ENCODE data around the gene CSN2.
"Not testable (repeated sequence)": the region's sequence is repeated elsewhere in the genome, so short reads cannot be mapped to it uniquely, and the experiment has no call there.

The CSN2 gene, protein sequence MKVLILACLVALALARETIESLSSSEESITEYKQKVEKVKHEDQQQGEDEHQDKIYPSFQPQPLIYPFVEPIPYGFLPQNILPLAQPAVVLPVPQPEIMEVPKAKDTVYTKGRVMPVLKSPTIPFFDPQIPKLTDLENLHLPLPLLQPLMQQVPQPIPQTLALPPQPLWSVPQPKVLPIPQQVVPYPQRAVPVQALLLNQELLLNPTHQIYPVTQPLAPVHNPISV

DNA sequence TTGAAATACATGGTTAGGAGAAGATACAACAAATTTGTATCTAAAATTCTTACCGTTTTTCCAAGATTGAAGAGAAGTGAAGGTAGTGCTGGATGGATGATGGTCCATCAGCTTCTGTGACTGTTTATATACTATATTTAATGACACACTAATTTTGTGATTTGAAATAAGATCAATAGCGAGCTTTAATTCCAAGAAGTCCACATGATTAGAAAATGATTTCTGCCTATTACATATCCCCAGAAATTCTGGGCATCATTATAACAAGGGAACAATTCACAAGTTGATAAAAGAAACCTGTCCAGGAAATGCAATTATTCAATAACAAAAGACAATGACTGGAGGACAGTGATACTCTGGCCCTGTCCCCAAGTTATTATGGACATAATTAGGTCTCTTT is at the start of gene CSN2:
CSN2 (minus strand) TSS at position 101 of the 400 bp plus-strand sequence. CDS start 4,733 bp downstream, outside the sequence.
- DNase-seq (ENCODE audit: low read depth in 3 of 3): no peak

DNA sequence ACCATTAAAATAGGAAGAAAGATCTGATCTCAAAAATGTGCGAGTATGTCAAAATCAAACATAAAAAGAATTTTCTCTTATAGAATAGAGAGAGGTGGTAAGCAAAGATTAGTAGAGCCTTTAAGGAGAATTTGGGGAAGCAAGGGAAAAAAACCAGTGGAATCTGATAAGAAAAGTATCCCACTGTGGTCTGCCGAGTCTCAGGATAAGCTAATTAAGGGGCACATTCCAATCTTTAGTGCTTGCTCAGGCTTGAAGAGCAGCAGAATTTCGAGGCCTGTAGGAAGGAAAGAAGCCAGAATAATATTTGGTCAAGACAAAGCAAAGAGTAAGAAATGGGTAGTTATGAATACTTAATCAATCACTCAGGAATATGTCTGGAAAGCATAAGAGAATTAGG is 43.2 kb upstream of the CSN2 start:
- DNase-seq (ENCODE audit: low read depth in 3 of 3): no peak

DNA sequence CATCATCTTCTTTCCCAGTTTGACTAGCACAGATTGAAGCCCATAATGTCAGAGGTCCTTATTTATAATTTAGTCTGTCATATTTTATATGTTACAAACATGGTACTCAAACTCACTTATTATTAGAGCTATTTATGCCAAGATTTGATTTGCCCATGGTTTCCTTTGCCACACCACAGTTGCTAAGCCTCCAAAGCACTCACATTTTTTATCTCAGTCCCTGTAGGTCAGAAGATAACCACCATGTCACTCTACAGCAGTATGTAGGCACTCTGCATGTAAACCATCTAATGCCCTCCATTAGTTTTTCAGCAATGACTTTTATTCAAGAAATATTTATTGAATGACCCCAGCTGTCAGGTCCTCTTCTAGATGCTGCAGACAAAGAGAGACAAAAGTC is 37.0 kb upstream of the CSN2 start:
- DNase-seq (ENCODE audit: low read depth in 3 of 3): no peak

DNA sequence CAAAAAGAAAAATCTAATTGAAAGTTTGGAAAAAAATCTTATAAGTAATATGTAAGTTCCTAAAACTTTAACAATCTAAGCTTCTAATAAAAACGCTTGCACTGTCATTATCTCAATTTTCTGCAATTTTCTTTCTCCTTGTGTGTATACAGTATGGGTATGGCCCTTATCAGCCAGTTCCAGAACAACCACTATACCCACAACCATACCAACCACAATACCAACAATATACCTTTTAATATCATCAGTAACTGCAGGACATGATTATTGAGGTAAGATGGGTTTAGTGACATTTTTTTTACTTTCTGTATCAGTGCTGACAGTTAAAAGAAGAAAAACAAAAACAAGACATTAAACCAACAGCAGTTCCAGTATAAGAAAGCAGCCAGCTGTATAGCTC is 35.2 kb upstream of the CSN2 start:
- no peak for DNase-seq (ENCODE audit: low read depth in 3 of 3)

DNA sequence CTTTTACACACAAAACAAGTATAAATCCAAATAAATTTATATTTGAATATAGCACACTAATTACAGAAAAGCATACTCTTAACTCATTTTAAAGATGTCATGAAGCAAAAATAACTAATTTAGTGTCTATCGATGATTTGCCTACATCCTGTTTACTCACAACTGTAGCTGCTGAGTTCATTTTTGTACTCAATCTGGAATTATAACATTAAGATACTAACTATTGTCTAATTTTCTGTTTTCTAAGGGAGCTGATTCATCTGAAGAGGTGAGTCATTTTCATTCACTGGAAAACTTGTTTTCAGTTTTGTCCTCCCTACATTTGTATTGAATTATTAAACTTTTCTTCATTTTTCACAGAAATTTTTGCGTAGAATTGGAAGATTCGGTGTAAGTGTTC is 33.9 kb upstream of the CSN2 start:
- no peak for DNase-seq (ENCODE audit: low read depth in 3 of 3)

DNA sequence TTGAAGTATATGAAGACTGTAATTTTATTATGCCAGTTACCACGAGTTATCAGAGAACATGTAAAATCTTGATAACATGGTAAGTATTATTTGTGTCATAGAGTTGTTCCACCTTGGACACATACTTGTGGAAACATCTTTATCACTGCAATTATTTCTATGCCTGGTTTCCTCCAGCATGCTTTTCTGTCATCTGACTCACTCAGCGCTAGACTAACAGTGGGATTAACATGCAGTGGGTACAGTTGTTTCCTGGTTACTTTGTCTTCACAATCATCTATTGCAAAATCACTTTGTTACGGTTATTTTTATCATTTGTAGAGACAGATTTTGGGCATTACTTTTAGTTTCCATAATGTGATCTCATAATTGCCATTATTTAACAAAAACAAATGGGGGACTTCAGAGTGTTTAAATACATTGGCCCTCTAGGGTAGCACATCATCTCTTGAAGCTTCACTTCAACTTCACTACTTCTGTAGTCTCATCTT is 30.0 kb upstream of the CSN2 start, which contains the start of gene STATH:
STATH (plus strand) TSS at position 441 of the 491 bp plus-strand sequence. CDS start 2,472 bp downstream, outside the sequence.
- DNase-seq (ENCODE audit: low read depth in 3 of 3): no peak

DNA sequence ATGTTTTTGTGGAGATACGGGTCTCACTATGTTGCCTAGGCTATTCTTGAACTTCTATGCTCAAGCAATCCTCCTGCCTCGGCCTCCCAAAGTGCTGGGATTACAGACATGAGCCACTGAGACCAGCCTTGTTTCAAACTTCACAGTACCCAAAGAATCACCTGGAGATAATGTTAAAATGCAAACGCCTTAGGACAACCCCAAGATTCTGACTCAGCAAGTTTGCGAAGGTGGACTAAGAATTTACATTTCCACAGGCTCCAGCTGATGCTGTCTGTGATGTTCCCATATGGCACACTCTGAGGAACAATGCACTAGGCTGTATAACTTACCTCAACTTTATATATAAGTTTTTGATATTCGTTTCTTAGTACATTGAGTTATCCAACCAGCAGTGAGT is 29.3 kb upstream of the CSN2 start:
- DNase-seq (ENCODE audit: low read depth in 3 of 3): no peak

DNA sequence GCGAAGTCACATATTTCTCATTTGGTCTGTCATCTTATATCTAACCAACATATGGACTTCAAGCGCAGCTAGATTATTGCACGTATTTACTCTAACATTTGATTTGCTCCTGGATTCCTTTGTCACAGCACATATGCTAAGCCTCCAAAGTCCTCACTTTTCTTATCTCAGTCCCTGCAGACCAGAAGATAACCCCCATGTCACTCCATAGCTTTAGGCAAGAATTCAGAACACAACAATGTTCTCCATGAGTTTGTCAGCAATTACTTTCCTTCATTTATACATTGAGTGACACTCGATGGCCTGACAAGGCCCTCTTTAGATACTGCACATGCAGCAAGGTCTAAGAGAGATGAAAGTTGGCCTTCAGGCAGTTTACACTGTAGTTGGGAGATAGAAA is 25.5 kb upstream of the CSN2 start:
- no peak for DNase-seq (ENCODE audit: low read depth in 3 of 3)

DNA sequence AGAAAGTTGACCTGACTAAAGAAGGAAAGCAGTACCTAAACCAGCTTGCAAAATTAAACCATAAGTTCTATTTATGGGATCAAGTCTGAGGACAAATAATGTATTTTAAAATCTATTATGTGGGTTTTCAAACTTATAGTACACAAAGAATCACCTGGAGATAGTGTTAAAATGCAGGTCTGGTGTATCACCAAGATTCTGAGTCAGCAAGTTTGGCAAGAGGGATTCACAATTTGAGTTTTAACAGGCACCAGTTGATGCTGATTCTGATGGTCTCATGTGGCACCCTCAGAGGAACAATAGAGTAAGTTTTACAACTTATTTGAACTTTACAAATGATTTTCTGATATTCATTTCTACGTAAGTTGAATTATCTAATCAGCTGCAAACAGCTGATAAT is 21.1 kb upstream of the CSN2 start:
- DNase-seq (ENCODE audit: low read depth in 3 of 3): no peak

DNA sequence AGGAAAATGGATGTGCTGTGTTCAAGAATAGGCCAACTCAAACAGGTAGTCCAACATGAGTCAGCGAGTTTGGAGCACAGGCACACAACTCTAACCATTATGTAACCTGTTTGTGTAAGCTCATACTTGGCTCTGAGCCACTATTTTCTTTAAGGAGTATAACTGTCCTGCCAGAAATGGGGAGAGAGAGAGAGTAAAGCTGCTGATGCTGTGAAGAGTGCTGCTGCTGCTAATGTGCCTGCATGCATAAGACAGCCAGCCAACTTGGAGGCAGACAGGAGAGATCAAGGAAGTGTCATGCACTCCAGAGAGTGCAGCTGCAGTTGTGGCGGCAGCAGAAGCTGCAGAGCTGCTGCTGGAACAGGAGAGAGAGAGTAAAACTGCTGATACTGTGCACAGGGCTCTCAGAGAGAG is 18.5 kb upstream of the CSN2 start:
- DNase-seq (ENCODE audit: low read depth in 3 of 3): no peak

DNA sequence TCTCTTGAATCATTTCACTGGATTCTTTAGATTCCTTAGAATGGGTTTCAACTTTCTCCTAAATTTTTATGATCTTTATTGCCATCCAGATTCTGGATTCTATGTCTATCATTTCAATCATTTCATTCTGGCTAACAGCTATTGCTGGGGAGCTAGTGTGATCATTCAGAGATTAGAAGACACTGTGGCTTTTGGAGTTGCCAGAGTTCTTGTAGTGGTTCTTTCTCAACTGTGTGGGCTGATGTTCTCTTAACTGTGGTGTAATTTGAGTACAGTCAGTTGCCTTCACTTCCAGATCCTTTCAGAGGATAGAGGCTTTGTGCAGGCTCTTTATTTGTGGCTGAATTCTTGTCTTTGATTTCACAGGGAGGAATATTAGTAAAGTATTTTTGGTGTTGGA is 12.1 kb upstream of the CSN2 start:
- DNase-seq (ENCODE audit: low read depth in 3 of 3): no peak

DNA sequence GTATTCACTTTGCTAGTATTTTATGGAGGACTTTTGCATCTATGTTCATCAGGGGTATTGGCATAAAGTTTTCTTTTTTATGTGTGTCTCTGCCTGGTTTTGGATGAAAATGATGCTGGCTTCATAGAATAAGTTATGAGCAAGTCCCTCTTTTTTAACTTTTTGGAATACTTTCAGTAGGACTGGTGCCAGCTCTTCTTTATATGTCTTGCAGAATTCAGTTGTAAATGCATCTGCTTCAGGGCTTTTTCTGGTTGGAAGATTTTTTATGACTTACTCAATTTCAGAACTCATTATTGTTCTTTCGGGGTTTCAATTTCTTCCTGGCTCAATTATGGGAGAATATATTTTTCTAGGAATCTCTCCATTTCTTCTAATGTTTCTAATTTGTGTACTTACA is 9.1 kb upstream of the CSN2 start:
- DNase-seq (ENCODE audit: low read depth in 3 of 3): no peak

DNA sequence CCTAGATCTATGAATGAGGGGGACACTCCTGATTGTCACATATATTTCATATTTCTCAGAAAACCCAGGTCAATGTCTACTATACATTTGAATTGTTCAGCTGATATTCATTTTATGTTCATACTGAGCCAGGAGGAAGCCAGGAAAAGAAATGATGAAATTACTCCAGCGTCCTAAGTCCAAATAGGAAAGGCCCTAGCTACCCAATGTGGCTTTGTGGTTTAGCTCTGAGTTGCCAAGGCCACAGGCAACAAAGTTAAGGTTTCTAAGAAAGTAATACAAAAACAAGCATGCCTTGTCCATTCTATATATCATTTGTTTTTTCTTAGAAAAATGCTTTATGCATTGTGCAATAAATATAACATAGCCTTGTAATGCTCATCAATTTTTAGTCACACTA is 4.5 kb upstream of the CSN2 start:
- no peak for DNase-seq (ENCODE audit: low read depth in 3 of 3)

DNA sequence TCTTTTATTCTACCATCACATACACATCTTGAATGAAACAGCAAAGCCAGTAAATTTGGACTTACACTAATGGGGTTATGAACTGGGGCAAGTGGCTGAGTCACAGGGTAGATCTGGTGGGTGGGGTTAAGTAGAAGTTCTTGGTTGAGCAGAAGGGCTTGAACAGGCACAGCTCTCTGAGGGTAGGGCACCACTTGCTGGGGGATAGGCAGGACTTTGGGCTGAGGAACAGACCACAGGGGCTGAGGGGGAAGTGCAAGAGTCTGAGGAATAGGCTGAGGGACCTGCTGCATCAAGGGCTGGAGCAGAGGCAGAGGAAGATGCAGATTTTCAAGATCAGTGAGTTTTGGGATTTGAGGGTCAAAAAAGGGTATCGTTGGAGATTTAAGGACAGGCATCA is 8.3 kb downstream of the CSN2 start:
- no peak for DNase-seq (ENCODE audit: low read depth in 3 of 3)

DNA sequence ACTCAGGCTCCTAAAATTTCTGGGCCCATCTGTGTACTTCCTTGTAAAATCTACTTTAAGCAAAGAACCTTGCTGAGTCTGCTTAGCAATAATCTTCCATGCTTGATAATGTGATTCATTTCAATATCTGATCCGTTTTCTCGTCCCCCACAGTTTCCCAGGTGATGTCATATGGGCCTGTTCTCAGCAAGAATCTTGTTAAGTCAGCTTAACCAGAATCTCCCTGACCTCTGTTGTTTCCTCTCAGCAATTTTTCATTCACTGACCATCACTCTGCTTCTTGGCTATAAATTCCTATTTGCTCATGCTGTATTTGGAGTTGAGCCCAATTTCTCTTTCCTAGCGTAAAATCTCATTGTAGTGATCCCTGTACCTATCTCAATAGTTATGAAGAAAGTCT is 13.9 kb downstream of the CSN2 start:
- no peak for DNase-seq (ENCODE audit: low read depth in 3 of 3)

DNA sequence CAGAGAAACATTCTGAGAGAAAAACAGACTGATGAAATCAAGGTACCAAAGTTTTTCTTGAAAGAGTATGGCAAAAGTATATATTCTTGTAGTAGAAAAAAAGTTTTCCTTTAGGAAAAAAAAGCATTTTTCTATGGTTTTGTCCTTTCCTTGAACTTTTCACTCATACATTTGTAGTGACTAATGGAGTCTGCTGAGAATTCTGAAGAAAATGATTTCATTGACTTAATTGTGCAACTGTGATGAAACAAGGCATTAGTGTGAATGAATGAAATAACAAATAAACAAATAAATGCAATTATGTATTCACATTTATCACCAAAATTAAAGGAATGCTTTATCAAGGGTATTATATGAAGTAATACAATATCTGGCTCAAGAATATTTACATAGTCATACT is 29.0 kb downstream of the CSN2 start:
- DNase-seq (ENCODE audit: low read depth in 3 of 3): no peak

DNA sequence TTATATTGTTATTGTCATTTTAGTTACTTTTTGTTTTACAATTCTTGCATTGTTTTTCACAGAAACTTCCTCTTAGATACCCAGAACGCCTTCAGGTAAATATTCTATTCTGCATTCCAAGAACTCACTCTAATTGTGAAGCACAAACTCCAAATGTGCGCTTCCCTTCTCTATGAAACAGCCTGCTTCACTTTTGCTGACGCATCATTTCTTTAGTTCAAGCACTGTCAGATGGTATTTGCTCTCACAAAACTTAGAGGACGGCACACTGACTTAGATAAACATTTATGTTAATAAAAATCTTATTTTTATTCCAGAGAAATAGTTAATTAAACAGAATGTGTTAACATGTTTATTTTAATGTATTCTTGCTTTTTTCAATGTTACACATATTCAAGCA is 31.4 kb downstream of the CSN2 start:
- no peak for DNase-seq (ENCODE audit: low read depth in 3 of 3)

DNA sequence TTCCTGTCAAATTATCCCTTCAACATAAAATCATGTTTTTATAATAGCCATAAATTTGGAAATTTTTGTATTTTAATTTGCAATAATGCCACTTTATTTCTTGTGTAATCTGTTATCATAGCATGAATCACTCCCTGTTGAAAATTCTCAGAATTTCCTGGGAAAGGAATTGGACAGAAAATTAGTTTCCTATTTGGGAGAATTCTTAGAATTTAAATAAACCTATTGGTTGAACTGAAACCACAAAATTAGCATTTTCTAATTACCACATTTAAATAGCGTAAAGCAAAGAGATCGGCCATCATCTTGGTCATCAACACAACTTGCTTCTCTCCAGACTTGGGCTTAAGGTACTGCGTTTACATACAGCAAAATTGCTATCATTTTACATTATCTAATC is 34.8 kb downstream of the CSN2 start, which contains the start of gene CSN1S1:
CSN1S1 (plus strand) TSS at position 301 of the 400 bp plus-strand sequence. CDS start 1,488 bp downstream, outside the sequence.
- DNase-seq (ENCODE audit: low read depth in 3 of 3): no peak

DNA sequence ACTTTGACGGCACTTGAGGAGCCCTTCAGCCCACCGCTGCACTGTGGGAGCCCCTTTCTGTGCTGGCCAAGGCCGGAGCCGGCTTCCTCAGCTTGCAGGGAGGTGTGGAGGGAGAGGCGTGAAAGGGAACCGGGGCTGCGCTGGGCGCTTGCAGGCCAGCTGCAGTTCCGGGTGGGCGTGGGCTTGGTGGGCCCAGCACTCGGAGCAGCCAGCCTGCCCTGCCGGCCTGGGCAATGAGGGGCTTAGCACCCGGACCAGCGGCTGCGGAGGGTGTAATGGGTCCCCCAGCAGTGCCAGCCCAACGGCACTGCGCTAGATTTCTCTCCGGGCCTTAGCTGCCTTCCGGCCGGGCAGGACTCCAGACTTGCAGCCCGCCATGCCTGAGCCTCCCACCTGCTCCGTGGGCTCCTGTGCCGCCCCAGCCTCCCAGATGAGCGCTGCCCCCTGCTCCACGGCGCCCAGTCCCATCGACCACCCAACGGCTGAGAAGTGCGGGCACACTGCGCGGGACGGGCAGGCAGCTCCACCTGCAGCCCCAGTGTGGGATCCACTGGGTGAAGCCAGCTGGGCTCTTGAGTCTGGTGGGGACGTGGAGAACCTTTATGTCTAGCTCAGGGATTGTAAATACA is 41.6 kb downstream of the CSN2 start:
- not testable (repeated sequence) for DNase-seq (ENCODE audit: low read depth in 3 of 3)

DNA sequence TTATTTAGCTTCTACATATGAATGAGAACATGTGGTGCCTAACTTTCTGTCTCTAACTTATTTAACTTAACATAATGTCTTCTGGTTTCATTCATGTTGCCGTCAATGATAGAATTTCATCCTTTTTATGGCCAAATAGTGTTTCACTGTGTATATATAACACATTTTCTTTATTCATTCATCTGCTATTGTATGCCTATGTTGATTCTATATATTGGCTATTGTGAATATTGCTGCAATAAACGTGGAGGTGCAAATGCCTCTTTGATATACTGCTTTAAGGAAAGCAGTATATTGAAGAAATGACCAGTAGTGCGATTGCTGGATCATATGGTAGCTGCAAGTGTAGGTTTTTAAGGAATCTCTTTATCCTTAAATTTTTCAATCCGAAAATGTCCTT is 44.7 kb downstream of the CSN2 start:
- no peak for DNase-seq (ENCODE audit: low read depth in 3 of 3)

DNA sequence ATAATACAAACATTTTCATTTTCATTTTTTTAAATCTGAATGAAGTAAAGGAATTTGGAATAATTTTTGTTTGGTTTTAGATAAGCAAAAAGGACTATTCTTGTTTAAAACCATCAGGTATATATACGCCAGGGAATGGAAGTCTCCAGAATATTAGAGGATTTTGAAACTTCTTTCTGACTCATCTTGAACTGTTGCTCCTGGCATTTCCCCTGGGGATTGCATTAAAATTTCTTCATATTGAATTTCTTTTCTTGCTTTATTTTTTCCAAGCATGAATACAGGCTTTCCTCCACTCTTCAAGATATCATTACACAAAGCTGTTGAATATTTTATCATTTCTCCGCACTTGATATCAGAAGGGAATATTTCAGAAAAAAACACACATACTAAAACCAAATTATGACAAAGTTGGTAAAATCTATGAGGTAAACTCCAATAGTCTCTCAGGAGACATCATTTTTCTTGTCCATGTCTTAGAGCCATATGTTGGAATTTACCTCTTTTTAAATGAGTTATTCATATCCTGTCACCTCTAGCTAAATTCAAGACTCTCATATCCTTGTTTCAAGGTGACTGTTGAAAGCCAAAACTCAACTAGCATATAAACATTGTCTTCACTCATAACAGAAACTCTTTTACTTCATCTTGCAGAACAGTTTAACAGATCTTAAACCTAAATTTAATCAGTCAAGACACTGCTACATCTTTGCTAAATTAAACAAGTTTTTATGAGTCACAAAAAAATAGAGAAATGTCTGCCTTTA is 55.3 kb downstream of the CSN2 start:
- DNase-seq (ENCODE audit: low read depth in 3 of 3): no peak

DNA sequence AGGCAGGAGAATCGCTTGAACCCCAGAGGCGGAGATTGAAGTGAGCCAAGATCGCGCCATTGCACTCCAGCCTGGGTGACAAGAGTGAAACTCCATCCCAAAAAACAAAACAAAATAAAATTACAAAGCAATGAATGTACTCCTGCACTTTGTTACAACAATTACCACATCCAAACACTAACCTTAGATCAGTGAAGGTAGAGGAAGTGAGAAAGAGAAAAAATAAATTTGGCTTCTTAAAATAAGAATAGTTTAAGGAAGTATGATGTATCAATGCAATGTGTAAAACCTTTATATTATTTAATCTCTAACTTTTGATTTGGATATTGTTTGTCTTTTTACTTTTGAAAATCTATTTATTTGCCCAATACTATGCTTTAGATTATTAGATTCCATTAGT is 56.3 kb downstream of the CSN2 start:
- DNase-seq (ENCODE audit: low read depth in 3 of 3): no peak

DNA sequence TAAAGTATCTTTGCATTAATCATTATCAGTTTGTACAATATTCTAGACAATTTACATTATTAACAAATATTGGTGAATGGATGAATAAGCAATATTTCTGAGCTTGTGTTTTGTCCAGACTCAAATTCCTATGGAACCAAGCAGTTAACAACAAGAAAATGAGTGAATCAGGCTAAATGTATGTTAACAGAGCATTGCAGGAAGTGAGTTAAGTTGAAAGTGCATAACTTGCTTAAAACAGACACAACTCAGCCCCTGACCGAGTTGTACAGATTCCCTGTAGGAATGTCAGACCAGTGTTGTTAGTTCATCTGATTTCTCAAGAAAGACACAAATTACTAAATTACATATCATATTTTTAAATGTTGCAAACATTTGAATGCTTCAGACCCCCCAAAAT is 58.4 kb downstream of the CSN2 start:
- DNase-seq (ENCODE audit: low read depth in 3 of 3): no peak

Measured in stimulated activated CD4-positive, alpha-beta T cell treated with anti-CD3 and anti-CD28 coated beads, TNF-alpha, amount 100 ng/mL, for 24 hours (primary cell).